ACC112 (cell line): ENCODE data around the gene DPP6.
"Not testable (repeated sequence)": the region's sequence is repeated elsewhere in the genome, so short reads cannot be mapped to it uniquely, and the experiment has no call there.

Experiments used
- H2AFZ ChIP-seq: fragments of 200-600 bp; sonication (generic); one replicate; pipeline ENCODE4 v1.6.0; 2017; ENCODE audit warnings: antibody characterized with exemption, low read length; ENCODE audit not compliant: unreplicated experiment
- H3K27ac ChIP-seq: fragments of 200-600 bp; sonication (generic); 2 replicates; pipeline ENCODE4 v1.5.1; 2014; ENCODE audit warnings: low read depth, mild to moderate bottlenecking, antibody characterized with exemption, low read length, moderate library complexity
- H3K27me3 ChIP-seq: fragments of 200-600 bp; sonication (generic); 2 replicates; pipeline ENCODE4 v1.6.1; 2014; ENCODE audit warnings: mild to moderate bottlenecking, antibody characterized with exemption, low read length, moderate library complexity, mixed read lengths; ENCODE audit not compliant: insufficient read depth
- H3K36me3 ChIP-seq: fragments of 200-600 bp; sonication (generic); 2 replicates; pipeline ENCODE4 v1.6.1; 2016; ENCODE audit warnings: mild to moderate bottlenecking, antibody characterized with exemption, low read length, moderate library complexity, mixed read lengths; ENCODE audit not compliant: insufficient read depth
- H3K4me1 ChIP-seq: fragments of 200-600 bp; sonication (generic); one replicate; pipeline ENCODE4 v1.6.1; 2016; ENCODE audit warnings: low read length, mixed read lengths; ENCODE audit not compliant: insufficient read depth, unreplicated experiment, control insufficient read depth
- H3K4me3 ChIP-seq: fragments of 200-600 bp; sonication (generic); 2 replicates; pipeline ENCODE4 v1.5.1; 2014; ENCODE audit warnings: mild to moderate bottlenecking, low read depth, low read length
- H3K79me2 ChIP-seq: fragments of 200-600 bp; sonication (generic); one replicate; pipeline ENCODE4 v1.6.0; 2016; ENCODE audit warnings: low read length; ENCODE audit not compliant: control insufficient read depth, unreplicated experiment, insufficient read depth

Gene DPP6

DNA sequence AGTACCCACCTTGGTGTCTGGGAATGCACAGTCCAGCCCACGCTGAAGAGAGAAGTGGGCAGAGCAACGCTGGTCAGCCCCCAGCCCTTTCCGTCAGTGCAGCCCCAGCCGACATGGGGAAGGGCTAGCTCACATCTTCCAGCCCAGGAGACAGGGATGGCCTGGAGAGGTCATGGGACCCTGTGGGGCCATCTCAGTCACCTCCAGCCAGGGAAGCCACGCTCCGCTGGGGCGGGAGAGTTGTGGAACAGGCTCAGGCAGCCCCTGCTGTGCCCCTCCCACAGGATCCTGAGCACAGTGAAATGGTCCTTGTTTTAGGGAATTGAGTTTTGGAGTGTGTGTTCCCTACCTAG, 865.6 kb downstream of the DPP6 start:
- H3K4me3 ChIP-seq = no peak overlapping the region
- H3K27ac ChIP-seq = no peak overlapping the region
- no peaks in the 10 kb centered on the region for H3K36me3 ChIP-seq
- no peak overlapping the region for H2AFZ ChIP-seq
- no peaks in the 10 kb centered on the region for H3K4me1 ChIP-seq
- H3K27me3 ChIP-seq = peaks cover 65% of the 10 kb centered on the region
- H3K79me2 ChIP-seq = no peaks in the 10 kb centered on the region

GRCh38 chr7:154918266-154918665, 866.1 kb downstream of the DPP6 start:
- Histone ChIP-seq H3K27me3 (peaks cover 66% of the 10 kb centered on the region), H3K27ac (no peak overlapping the region), H3K79me2 (no peaks in the 10 kb centered on the region), H3K36me3 (no peaks in the 10 kb centered on the region), H3K4me3 (no peak overlapping the region), H3K4me1 (no peaks in the 10 kb centered on the region), H2AFZ (no peak overlapping the region)

- Histone ChIP-seq H3K4me1 (no peaks in the 10 kb centered on the region), H3K4me3 (no peak overlapping the region), H3K27me3 (peaks cover 66% of the 10 kb centered on the region), H3K36me3 (no peaks in the 10 kb centered on the region), H3K27ac (no peak overlapping the region), H2AFZ (no peak overlapping the region), H3K79me2 (no peaks in the 10 kb centered on the region)
Measured at GRCh38 chr7:154918741-154919140, 866.5 kb downstream of the DPP6 start.

- no peak overlapping the region for H3K4me3 ChIP-seq
- H3K27me3 ChIP-seq = peaks cover 59% of the 10 kb centered on the region
- no peak overlapping the region for H3K27ac ChIP-seq
- no peaks in the 10 kb centered on the region for H3K79me2 ChIP-seq
- no peaks in the 10 kb centered on the region for H3K4me1 ChIP-seq
- H3K36me3 ChIP-seq = no peaks in the 10 kb centered on the region
- H2AFZ ChIP-seq = no peak overlapping the region
Measured at GRCh38 chr7:154919344-154920225, 867.4 kb downstream of the DPP6 start.

DNA sequence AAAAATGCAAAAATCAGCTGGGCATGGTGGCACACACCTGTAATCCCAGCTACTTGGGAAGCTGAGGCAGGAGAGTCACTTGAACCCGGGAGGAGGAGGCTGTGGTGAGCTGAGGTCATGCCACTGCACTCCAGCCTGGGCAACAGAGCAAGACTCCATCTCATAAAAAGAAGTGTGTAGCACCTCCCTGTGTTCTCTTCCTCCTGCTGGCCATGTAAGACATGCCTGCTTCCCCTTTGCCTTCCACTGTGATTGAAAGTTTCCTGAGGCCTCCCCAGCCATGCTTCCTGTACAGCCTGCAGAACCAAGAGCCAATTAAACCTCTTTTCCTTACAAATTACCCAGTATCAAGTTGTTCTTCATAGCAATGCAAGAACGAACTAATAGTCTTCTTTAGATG, 870.3 kb downstream of the DPP6 start:
- not testable (repeated sequence) for H3K36me3 ChIP-seq, H2AFZ ChIP-seq, H3K4me3 ChIP-seq, H3K27ac ChIP-seq, H3K79me2 ChIP-seq, H3K4me1 ChIP-seq
- peaks cover 38% of the 10 kb centered on the region for H3K27me3 ChIP-seq

DNA sequence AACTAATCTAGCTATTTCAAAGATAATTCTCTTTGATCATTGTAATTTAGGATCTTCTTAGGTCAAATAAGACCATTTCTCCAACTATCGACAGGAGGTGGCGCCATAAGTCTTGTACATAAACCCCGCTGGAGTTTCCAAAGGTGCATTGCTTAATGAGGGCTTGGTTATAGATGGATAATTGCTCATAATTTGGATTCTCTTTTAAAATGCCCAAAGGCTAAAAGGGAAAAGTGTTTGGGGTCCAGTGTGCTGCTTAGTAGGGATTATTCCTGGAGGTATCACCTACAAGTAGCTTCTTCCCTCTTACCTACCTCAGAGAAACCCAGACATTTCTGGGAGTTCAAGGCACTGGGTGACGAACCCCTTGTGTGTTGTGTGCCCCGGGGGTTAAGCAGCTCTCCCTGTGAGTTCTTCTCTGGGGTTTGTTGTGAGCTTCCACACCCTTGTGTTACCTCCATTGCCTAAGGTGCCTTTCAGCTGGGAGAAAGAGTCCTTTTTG, 875.5 kb downstream of the DPP6 start:
- H3K27ac ChIP-seq = peak overlapping the region; percentile 70
- peaks cover 2% of the 10 kb centered on the region; the same call in 1 of the 2 replicates for H3K27me3 ChIP-seq
- no peaks in the 10 kb centered on the region for H3K36me3 ChIP-seq
- H3K4me3 ChIP-seq = peak overlapping the region; percentile 89
- peak overlapping the region; percentile 94 for H2AFZ ChIP-seq
- no peaks in the 10 kb centered on the region for H3K79me2 ChIP-seq
- no peaks in the 10 kb centered on the region for H3K4me1 ChIP-seq

DNA sequence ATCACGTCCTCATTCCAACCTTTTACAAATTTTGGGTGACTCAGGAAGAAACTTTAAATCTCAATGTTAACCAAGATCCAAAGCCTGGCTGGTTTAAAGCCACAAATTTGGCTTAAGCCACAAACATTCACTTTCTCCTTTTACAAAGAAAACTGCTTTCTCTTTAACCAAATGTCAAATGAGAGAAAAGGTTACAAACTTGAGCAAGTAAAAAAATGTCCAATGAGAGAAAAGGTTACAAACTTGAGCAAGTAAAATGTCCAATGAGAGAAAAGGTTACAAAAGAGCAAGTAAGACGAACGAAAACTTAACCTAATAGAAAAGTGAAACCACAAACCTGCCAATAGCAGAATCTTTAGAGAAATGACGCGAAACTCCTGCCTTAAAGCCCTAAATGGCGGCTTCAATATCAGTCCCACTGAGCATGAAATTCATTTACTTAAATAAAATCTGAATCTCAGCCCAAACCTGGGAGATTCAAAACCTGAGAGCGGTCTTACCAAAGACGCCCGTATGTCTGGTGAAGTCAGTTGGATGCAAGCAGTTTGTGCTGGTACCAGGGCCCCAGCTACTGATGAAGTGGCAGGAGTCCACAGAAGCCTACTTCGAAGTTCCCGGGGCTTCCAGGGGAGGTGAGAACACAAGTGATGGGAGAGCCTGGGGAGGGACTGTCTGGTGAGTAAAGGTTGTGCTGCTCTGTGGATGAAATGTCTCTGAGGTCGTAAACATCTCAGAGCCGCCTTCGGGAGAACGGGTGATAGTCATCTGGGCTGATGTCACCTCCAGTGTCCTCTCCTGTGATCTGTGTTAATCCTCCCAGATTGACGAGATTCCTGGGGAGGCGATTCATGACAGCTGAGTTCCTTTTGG, 876.2 kb downstream of the DPP6 start:
- no peaks in the 10 kb centered on the region for H3K4me1 ChIP-seq
- peak overlapping the region; percentile 70 for H3K27ac ChIP-seq
- peak overlapping the region; percentile 89 for H3K4me3 ChIP-seq
- 0 out of 2 replicates have a peak, but pooled peaks cover under 1% of the 10 kb centered on the region for H3K36me3 ChIP-seq
- peak overlapping the region; percentile 94 for H2AFZ ChIP-seq
- no peaks in the 10 kb centered on the region for H3K79me2 ChIP-seq
- no peaks in the 10 kb centered on the region for H3K27me3 ChIP-seq

GRCh38 chr7:154929006-154929726, 877.0 kb downstream of the DPP6 start:
- Histone ChIP-seq H3K4me1 (no peaks in the 10 kb centered on the region), H3K27ac (peak overlapping the region; percentile 70), H3K27me3 (no peaks in the 10 kb centered on the region), H3K4me3 (peak overlapping the region; percentile 89), H2AFZ (peak overlapping the region; percentile 94), H3K79me2 (no peaks in the 10 kb centered on the region), H3K36me3 (0 out of 2 replicates have a peak, but pooled peaks cover 5% of the 10 kb centered on the region)

GRCh38 chr7:154931906-154932305, 879.7 kb downstream of the DPP6 start:
- Histone ChIP-seq H3K79me2 (no peaks in the 10 kb centered on the region), H3K4me1 (no peaks in the 10 kb centered on the region), H3K27ac (no peak overlapping the region), H3K4me3 (no peak overlapping the region), H3K27me3 (no peaks in the 10 kb centered on the region), H2AFZ (no peak overlapping the region), H3K36me3 (0 out of 2 replicates have a peak, but pooled peaks cover 5% of the 10 kb centered on the region)

- H3K4me3 ChIP-seq, H2AFZ ChIP-seq, H3K27ac ChIP-seq, H3K36me3 ChIP-seq, H3K79me2 ChIP-seq, H3K4me1 ChIP-seq, H3K27me3 ChIP-seq: not testable (repeated sequence)
Measured at GRCh38 chr7:154934353-154934952, 882.3 kb downstream of the DPP6 start.
